DOHH2 (cell line): ENCODE results near the gene CT45A7.
"Not testable (repeated sequence)": the region's sequence is repeated elsewhere in the genome, so short reads cannot be mapped to it uniquely, and the experiment has no call there.

ENCODE experiments used
- CTCF ChIP-seq: fragments of 200-600 bp; sonication (generic); IDR thresholded peaks from one replicate; pipeline ENCODE4 v1.5.1; 2014; ENCODE audit warnings: antibody characterized with exemption, mild to moderate bottlenecking, low read depth, low read length; ENCODE audit not compliant: poor library complexity, severe bottlenecking
- EZH2phosphoT487 ChIP-seq: fragments of 200-600 bp; sonication (generic); IDR thresholded peaks from 2 replicates; pipeline ENCODE4 v1.6.1; 2017; ENCODE audit warnings: borderline replicate concordance, mild to moderate bottlenecking, antibody characterized with exemption, low read length, moderate library complexity, mixed read lengths

GRCh38 chrX:135882741-135883140 lies 45.7 kb upstream of the CT45A7 start:
- TF ChIP-seq CTCF, EZH2phosphoT487: not testable (repeated sequence)
